ENCODE measurements around the gene IL18BP.

DNA sequence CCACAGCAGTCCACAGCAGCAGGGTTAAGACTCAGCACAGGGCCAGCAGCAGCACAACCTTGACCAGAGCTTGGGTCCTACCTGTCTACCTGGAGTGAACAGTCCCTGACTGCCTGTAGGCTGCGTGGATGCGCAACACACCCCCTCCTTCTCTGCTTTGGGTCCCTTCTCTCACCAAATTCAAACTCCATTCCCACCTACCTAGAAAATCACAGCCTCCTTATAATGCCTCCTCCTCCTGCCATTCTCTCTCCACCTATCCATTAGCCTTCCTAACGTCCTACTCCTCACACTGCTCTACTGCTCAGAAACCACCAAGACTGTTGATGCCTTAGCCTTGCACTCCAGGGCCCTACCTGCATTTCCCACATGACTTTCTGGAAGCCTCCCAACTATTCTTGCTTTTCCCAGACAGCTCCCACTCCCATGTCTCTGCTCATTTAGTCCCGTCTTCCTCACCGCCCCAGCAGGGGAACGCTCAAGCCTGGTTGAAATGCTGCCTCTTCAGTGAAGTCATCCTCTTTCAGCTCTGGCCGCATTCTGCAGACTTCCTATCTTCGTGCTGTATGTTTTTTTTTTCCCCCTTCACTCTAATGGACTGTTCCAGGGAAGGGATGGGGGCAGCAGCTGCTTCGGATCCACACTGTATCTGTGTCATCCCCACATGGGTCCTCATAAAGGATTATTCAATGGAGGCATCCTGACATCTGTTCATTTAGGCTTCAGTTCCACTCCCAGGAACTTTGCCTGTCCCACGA is 3.3 kb downstream of the IL18BP start:
- TF ChIP-seq, protein P1, sequence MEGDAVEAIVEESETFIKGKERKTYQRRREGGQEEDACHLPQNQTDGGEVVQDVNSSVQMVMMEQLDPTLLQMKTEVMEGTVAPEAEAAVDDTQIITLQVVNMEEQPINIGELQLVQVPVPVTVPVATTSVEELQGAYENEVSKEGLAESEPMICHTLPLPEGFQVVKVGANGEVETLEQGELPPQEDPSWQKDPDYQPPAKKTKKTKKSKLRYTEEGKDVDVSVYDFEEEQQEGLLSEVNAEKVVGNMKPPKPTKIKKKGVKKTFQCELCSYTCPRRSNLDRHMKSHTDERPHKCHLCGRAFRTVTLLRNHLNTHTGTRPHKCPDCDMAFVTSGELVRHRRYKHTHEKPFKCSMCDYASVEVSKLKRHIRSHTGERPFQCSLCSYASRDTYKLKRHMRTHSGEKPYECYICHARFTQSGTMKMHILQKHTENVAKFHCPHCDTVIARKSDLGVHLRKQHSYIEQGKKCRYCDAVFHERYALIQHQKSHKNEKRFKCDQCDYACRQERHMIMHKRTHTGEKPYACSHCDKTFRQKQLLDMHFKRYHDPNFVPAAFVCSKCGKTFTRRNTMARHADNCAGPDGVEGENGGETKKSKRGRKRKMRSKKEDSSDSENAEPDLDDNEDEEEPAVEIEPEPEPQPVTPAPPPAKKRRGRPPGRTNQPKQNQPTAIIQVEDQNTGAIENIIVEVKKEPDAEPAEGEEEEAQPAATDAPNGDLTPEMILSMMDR (IDR thresholded peaks at IDR 0.05), result no peak
- TF ChIP-seq EZH2 (IDR thresholded peaks at IDR 0.05), result no peak

Data from neural progenitor cell (in vitro differentiated cells).